Activated T-cell treated with anti-CD3 and anti-CD28 coated beads for 4 hours (primary cell): ENCODE data around the gene EREG.
"Not testable (repeated sequence)": the region's sequence is repeated elsewhere in the genome, so short reads cannot be mapped to it uniquely, and the experiment has no call there.

ENCODE experiments used
- DNase-seq: peaks from one replicate; pipeline ENCODE4 v3.0.0-alpha.2; 2020

The EREG gene

GRCh38 chr4:74364652-74365491, at the start of gene EREG:
Gene EREG (plus strand): TSS chr4:74365145. CDS start chr4:74365309, 164 bp downstream.
- DNase-seq: no peak

- DNase-seq: no peak
Observed at GRCh38 chr4:74315376-74315775, 49.6 kb upstream of the EREG start.

GRCh38 chr4:74316397-74316796, 48.5 kb upstream of the EREG start:
- no peak for DNase-seq

GRCh38 chr4:74317616-74318246, 47.2 kb upstream of the EREG start:
- DNase-seq: no peak

GRCh38 chr4:74318276-74318675, 46.7 kb upstream of the EREG start:
- DNase-seq: no peak

- no peak for DNase-seq
Observed at GRCh38 chr4:74319470-74319869, 45.5 kb upstream of the EREG start.

- DNase-seq: peak; percentile 9
Observed at GRCh38 chr4:74320559-74321118, 44.3 kb upstream of the EREG start.

- no peak for DNase-seq
Observed at GRCh38 chr4:74322301-74322700, 42.6 kb upstream of the EREG start.

GRCh38 chr4:74323663-74324062, 41.3 kb upstream of the EREG start:
- DNase-seq: no peak

- no peak for DNase-seq
Observed at GRCh38 chr4:74324262-74324661, 40.7 kb upstream of the EREG start.

- DNase-seq: no peak
Observed at GRCh38 chr4:74325886-74326285, 39.1 kb upstream of the EREG start.

GRCh38 chr4:74327762-74328161, 37.2 kb upstream of the EREG start:
- no peak for DNase-seq

GRCh38 chr4:74328501-74328900, 36.4 kb upstream of the EREG start:
- DNase-seq: no peak

- no peak for DNase-seq
Observed at GRCh38 chr4:74329307-74329706, 35.6 kb upstream of the EREG start.

- DNase-seq: no peak
Observed at GRCh38 chr4:74330295-74330750, 34.6 kb upstream of the EREG start.

- no peak for DNase-seq
Observed at GRCh38 chr4:74331252-74331651, 33.7 kb upstream of the EREG start.

- no peak for DNase-seq
Observed at GRCh38 chr4:74331944-74332343, 33.0 kb upstream of the EREG start.

- no peak for DNase-seq
Observed at GRCh38 chr4:74334636-74335035, 30.3 kb upstream of the EREG start.

GRCh38 chr4:74335341-74336021, 29.5 kb upstream of the EREG start:
- DNase-seq: no peak

- DNase-seq: no peak
Observed at GRCh38 chr4:74338792-74339333, 26.1 kb upstream of the EREG start.

GRCh38 chr4:74339501-74339900, 25.4 kb upstream of the EREG start:
- no peak for DNase-seq

GRCh38 chr4:74340421-74340820, 24.5 kb upstream of the EREG start:
- DNase-seq: not testable (repeated sequence)

GRCh38 chr4:74344031-74344430, 20.9 kb upstream of the EREG start:
- DNase-seq: no peak
